Kidney (tissue), 22 donors: ENCODE results near the gene RPL36A. TPM values are rescaled to one million over a fixed set of nuclear protein-coding genes. Genes with fewer than 3 reads are reported as not detected.

Experiments used
- DNase-seq, 5 donors: peaks; one replicate each; pipeline ENCODE4 v3.0.0-alpha.2; 2013 to 2020
- FAIRE-seq: peaks from 2 replicates; lab custom pipeline; 2012; peaks lifted over from hg19 to GRCh38; lab: Jason Lieb, UNC
- H3K27ac ChIP-seq, 2 donors: one replicate each; pipeline ENCODE4 v1.7.0; 2013; ENCODE audit warnings: low read depth in 2 of 2, low read length in 2 of 2, inconsistent platforms in 1 of 2
- H3K27me3 ChIP-seq: one replicate; pipeline ENCODE4 v1.7.1; 2013; ENCODE audit warnings: low read length, inconsistent platforms; ENCODE audit not compliant: control insufficient read depth, insufficient read depth
- H3K36me3 ChIP-seq, 3 donors: one replicate each; pipeline versions ENCODE4 v1.7.0 to v1.7.1; 2013; ENCODE audit warnings: low read length in 3 of 3, control low read depth in 1 of 3, inconsistent platforms in 1 of 3; ENCODE audit not compliant: insufficient read depth in 3 of 3, control insufficient read depth in 2 of 3
- H3K4me1 ChIP-seq, 3 donors: one replicate each; pipeline versions ENCODE4 v1.7.0 to v1.7.1; 2013; ENCODE audit warnings: low read length in 3 of 3, inconsistent platforms in 1 of 3, low read depth in 1 of 3; ENCODE audit not compliant: control insufficient read depth in 2 of 3, insufficient read depth in 2 of 3
- H3K4me3 ChIP-seq, 3 donors: one replicate each; pipeline versions ENCODE4 v1.7.0 to v1.8.1; 2013; ENCODE audit warnings: low read length in 3 of 3, control low read depth in 1 of 3, inconsistent platforms in 1 of 3
- H3K9ac ChIP-seq, 3 donors: one replicate each; pipeline versions ENCODE4 v1.7.0 to v1.7.1; 2013; ENCODE audit warnings: low read length in 3 of 3, control low read depth in 1 of 3, inconsistent platforms in 1 of 3
- H3K9me3 ChIP-seq, 3 donors: one replicate each; pipeline versions ENCODE4 v1.7.0 to v1.7.1; 2013; ENCODE audit warnings: low read length in 3 of 3, control low read depth in 1 of 3, inconsistent platforms in 1 of 3; ENCODE audit not compliant: control insufficient read depth in 2 of 3, insufficient read depth in 1 of 3
- CTCF ChIP-seq: IDR thresholded peaks from 3 replicates; pipeline ENCODE4 v1.5.1; 2012; ENCODE audit warnings: mild to moderate bottlenecking, moderate library complexity, borderline replicate concordance; ENCODE audit not compliant: insufficient read depth; ENCODE audit errors: extremely low read depth
- intact Hi-C: fragments of 100-400 bp; cut with DNase I; formaldehyde crosslinking; loops from one replicate; pipeline ENCODE4 v1.11.1; 2022
- long read RNA-seq, 10 donors: library from polyadenylated mRNA in 1 of 10; unstranded in 1 of 10; transcript quantifications; one replicate each; pipeline ENCODE4 v2.0.0 and lab custom pipeline, GENCODE V29; 2021 to 2026
- polyA plus RNA-seq: library from polyadenylated mRNA; stranded (reverse); fragments of 350-450 nt; fragmentation: Illumina TruSeq; extraction: RNeasy Lipid Tissue Mini Kit (QIAGEN cat#74804); gene quantifications from one replicate; pipeline ENCODE4 v1.2.3, GENCODE V29; 2014; ENCODE audit warnings: low read depth, low replicate concordance; ENCODE audit not compliant: insufficient read depth
- total RNA-seq: library from RNA; stranded (reverse); fragmentation: NEBNext Ultra II Directional; extraction: Animal tissue kit (Norgen Biotek cat#: 25700); gene quantifications from one replicate; pipeline ENCODE4 v1.2.1, GENCODE V29; 2021
- donor health status: control.
- donor health status: control.
- donor health status: control.
- donor health status: control.
- donor health status: control.
- donor health status: DM: yes; HTN: yes; CAD: no.
- donor health status: Normal renal cell carcinoma (clear cell type).

The RPL36A gene
- 148 TPM for total RNA-seq
- polyA plus RNA-seq: 1,711 TPM
- long read RNA-seq, donor 1, transcript RPL36A-205 (4 exons, 710 nt): minor isoform, 6 of 54 reads
- long read RNA-seq, donor 1, transcript RPL36A-203 (5 exons, 910 nt): major isoform, 32 of 54 reads
- long read RNA-seq, donor 1, transcript RPL36A-202 (4 exons, 691 nt): minor isoform, 10 of 54 reads
- long read RNA-seq, donor 1, partial matches to known transcripts: 0 of 54 reads
- long read RNA-seq, donor 1, other reads (novel, unspliced or antisense): 0 of 54 reads
- long read RNA-seq, donor 2, transcript RPL36A-204 (3 exons, 2,240 nt): minor isoform, 10 of 146 reads
- long read RNA-seq, donor 2, transcript RPL36A-202 (4 exons, 691 nt): minor isoform, 28 of 146 reads
- long read RNA-seq, donor 2, transcript RPL36A-203 (5 exons, 910 nt): major isoform, 97 of 146 reads
- long read RNA-seq, donor 2, transcript RPL36A-205 (4 exons, 710 nt): minor isoform, 5 of 146 reads
- long read RNA-seq, donor 2, partial matches to known transcripts: 0 of 146 reads
- long read RNA-seq, donor 2, other reads (novel, unspliced or antisense): 0 of 146 reads
- long read RNA-seq, donor 3, transcript RPL36A-204 (3 exons, 2,240 nt): minor isoform, 8 of 179 reads
- long read RNA-seq, donor 3, transcript RPL36A-202 (4 exons, 691 nt): minor isoform, 29 of 179 reads
- long read RNA-seq, donor 3, transcript RPL36A-203 (5 exons, 910 nt): major isoform, 132 of 179 reads
- long read RNA-seq, donor 3, partial matches to known transcripts: 0 of 179 reads
- long read RNA-seq, donor 3, other reads (novel, unspliced or antisense): 6 of 179 reads
- long read RNA-seq, donor 4, transcript RPL36A-202 (4 exons, 691 nt): minor isoform, 5 of 60 reads
- long read RNA-seq, donor 4, transcript RPL36A-203 (5 exons, 910 nt): major isoform, 47 of 60 reads
- long read RNA-seq, donor 4, partial matches to known transcripts: 0 of 60 reads
- long read RNA-seq, donor 4, other reads (novel, unspliced or antisense): 0 of 60 reads
- long read RNA-seq, donor 5, transcript RPL36A-203 (5 exons, 910 nt): major isoform, 8 of 11 reads
- long read RNA-seq, donor 5, partial matches to known transcripts: 0 of 11 reads
- long read RNA-seq, donor 5, other reads (novel, unspliced or antisense): 0 of 11 reads
- long read RNA-seq, donor 6, transcript RPL36A-204 (3 exons, 2,240 nt): minor isoform, 8 of 224 reads
- long read RNA-seq, donor 6, transcript RPL36A-203 (5 exons, 910 nt): major isoform, 154 of 224 reads
- long read RNA-seq, donor 6, transcript RPL36A-205 (4 exons, 710 nt): minor isoform, 17 of 224 reads
- long read RNA-seq, donor 6, transcript RPL36A-202 (4 exons, 691 nt): minor isoform, 15 of 224 reads
- long read RNA-seq, donor 6, partial matches to known transcripts: 11 of 224 reads
- long read RNA-seq, donor 6, other reads (novel, unspliced or antisense): 6 of 224 reads
- long read RNA-seq, donor 7, transcript RPL36A-203 (5 exons, 910 nt): major isoform, 59 of 67 reads
- long read RNA-seq, donor 7, partial matches to known transcripts: 3 of 67 reads
- long read RNA-seq, donor 7, other reads (novel, unspliced or antisense): 1 of 67 reads
- long read RNA-seq, donor 8, transcript RPL36A-202 (4 exons, 691 nt): minor isoform, 5 of 75 reads
- long read RNA-seq, donor 8, transcript RPL36A-203 (5 exons, 910 nt): major isoform, 60 of 75 reads
- long read RNA-seq, donor 8, transcript RPL36A-207 (2 exons, 373 nt): minor isoform, 6 of 75 reads
- long read RNA-seq, donor 8, partial matches to known transcripts: 0 of 75 reads
- long read RNA-seq, donor 8, other reads (novel, unspliced or antisense): 0 of 75 reads
- long read RNA-seq, donor 9, transcript RPL36A-203 (5 exons, 910 nt): major isoform, 24 of 37 reads
- long read RNA-seq, donor 9, partial matches to known transcripts: 0 of 37 reads
- long read RNA-seq, donor 9, other reads (novel, unspliced or antisense): 0 of 37 reads
- long read RNA-seq, donor 10, transcript RPL36A-204 (3 exons, 2,240 nt): minor isoform, 7 of 132 reads
- long read RNA-seq, donor 10, transcript RPL36A-202 (4 exons, 691 nt): minor isoform, 25 of 132 reads
- long read RNA-seq, donor 10, transcript RPL36A-205 (4 exons, 710 nt): minor isoform, 5 of 132 reads
- long read RNA-seq, donor 10, transcript RPL36A-203 (5 exons, 910 nt): major isoform, 90 of 132 reads
- long read RNA-seq, donor 10, partial matches to known transcripts: 0 of 132 reads
- long read RNA-seq, donor 10, other reads (novel, unspliced or antisense): 0 of 132 reads

DNA sequence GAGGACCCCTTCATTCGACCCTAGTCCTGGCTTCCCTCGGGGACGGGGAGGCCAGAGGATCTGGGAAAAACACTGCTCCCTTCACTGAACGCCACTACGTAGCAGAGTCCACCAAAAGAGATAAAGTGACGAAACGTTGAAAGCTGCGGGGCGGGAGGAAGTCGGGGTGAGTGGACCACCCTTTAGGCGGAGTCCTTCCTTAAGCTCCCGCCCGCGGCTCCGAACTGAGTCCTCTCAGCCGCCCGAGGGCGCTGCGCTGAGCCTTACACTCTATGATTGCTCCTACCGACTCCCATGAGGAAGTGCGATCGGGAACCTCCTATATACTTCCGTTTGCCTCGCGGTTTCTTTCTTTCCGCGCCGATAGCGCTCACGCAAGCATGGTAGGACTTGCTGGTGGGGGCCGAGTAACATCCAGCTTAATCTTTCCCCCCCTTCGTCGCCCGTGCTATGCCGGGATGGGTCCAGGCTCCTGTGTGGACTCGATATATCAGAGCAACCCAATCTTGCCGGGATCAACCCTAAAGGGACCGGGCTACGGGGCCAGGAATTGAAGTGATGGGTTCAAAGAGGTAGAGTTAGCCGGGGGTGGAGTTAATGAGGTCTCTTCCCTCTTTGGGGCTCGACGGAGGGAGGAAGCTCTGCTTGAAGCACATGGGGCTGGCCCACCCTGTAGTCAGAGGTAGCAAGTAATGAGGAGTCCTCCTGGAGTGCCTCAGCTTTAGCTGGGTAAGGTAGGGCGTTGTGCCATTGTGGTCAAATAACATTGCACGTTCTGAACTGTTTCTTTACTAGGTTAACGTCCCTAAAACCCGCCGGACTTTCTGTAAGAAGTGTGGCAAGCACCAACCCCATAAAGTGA, at the start of gene RPL36A:
Gene RPL36A, plus strand, starts transcription at position 348 of the 862 bp plus-strand sequence. Its CDS starts 33 bp downstream, at position 381.
- no peaks in the 10 kb centered on the region for H3K9me3 ChIP-seq
- peak within 1 kb of the TSS; percentile 55 to 86 (median 78) for H3K9ac ChIP-seq
- no peaks in the 10 kb centered on the region for H3K36me3 ChIP-seq
- intact Hi-C loops: no loop called here
- DNase-seq: peak; percentile 90 to 97 (median 94)
- FAIRE-seq: peak; percentile 19
- H3K27me3 ChIP-seq: no peaks in the 10 kb centered on the region
- H3K27ac ChIP-seq: peak within 1 kb of the TSS in 1 of 2 donors; percentile 60
- peaks cover 2 to 6% (median 4%) of the 10 kb centered on the region in 3 donors for H3K4me1 ChIP-seq
- TF ChIP-seq CTCF: peak; percentile 56
- H3K4me3 ChIP-seq: peak within 1 kb of the TSS; percentile 82 to 85 (median 83)

GRCh38 chrX:101347859-101348451, 42.9 kb upstream of the RPL36A start:
- FAIRE-seq (no peak), DNase-seq (peak in 1 of 5 donors; percentile 3)
- peak overlapping the region; percentile 76 to 83 (median 81) for H3K4me3 ChIP-seq
- peak overlapping the region in 2 of 3 donors; percentile 65 to 76 for H3K9ac ChIP-seq
- H3K9me3 ChIP-seq: no peaks in the 10 kb centered on the region
- H3K27me3 ChIP-seq: no peaks in the 10 kb centered on the region
- H3K36me3 ChIP-seq: no peaks in the 10 kb centered on the region
- no peak for TF ChIP-seq CTCF
- peaks cover 0 to 2% (median 0%) of the 10 kb centered on the region in 3 donors for H3K4me1 ChIP-seq
- intact Hi-C loops: no loop called here
- peak overlapping the region in 1 of 2 donors; percentile 89 for H3K27ac ChIP-seq
